GM21390 (cell line): Measurements from ENCODE around the gene SPI1.

ENCODE experiments used
- ATAC-seq: cut with Tn5 transposase; IDR thresholded peaks from one replicate; pipeline ENCODE4 v1.9.1; 2021; ENCODE audit not compliant: unreplicated experiment

The SPI1 gene

GRCh38 chr11:47360341-47360740 lies 18.0 kb downstream of the SPI1 start:
- ATAC-seq: no peak

GRCh38 chr11:47359586-47359985 lies 18.8 kb downstream of the SPI1 start:
- no peak for ATAC-seq

- no peak for ATAC-seq
These were observed 19.2 kb downstream of the SPI1 start for GRCh38 chr11:47359162-47359561.

GRCh38 chr11:47358731-47359051 lies 19.7 kb downstream of the SPI1 start:
- no peak for ATAC-seq

- no peak for ATAC-seq
These were observed 20.2 kb downstream of the SPI1 start for GRCh38 chr11:47357985-47358730.

- no peak for ATAC-seq
These were observed 21.4 kb downstream of the SPI1 start for GRCh38 chr11:47356998-47357329.

- no peak for ATAC-seq
These were observed 22.0 kb downstream of the SPI1 start for GRCh38 chr11:47356129-47356997.

GRCh38 chr11:47355283-47356128 lies 22.8 kb downstream of the SPI1 start:
- no peak for ATAC-seq

- ATAC-seq: no peak
These were observed 23.4 kb downstream of the SPI1 start for GRCh38 chr11:47354913-47355282.

GRCh38 chr11:47353978-47354774 lies 24.2 kb downstream of the SPI1 start:
- ATAC-seq: no peak

GRCh38 chr11:47352556-47352955 lies 25.8 kb downstream of the SPI1 start, which contains the start of gene MYBPC3:
TSS of gene MYBPC3 (minus strand) at chr11:47352702. CDS start at chr11:47352647, 55 bp downstream.
- no peak for ATAC-seq

GRCh38 chr11:47351156-47352126 lies 26.9 kb downstream of the SPI1 start:
- ATAC-seq: no peak

- ATAC-seq: no peak
These were observed 28.0 kb downstream of the SPI1 start for GRCh38 chr11:47350315-47350714.

GRCh38 chr11:47349521-47350095 lies 28.7 kb downstream of the SPI1 start:
- ATAC-seq: no peak

GRCh38 chr11:47348859-47349258 lies 29.5 kb downstream of the SPI1 start:
- no peak for ATAC-seq

GRCh38 chr11:47348131-47348802 lies 30.1 kb downstream of the SPI1 start:
- ATAC-seq: no peak

- no peak for ATAC-seq
These were observed 31.2 kb downstream of the SPI1 start for GRCh38 chr11:47347137-47347536.

GRCh38 chr11:47345890-47346563 lies 32.3 kb downstream of the SPI1 start:
- ATAC-seq: no peak
